ENCODE data around the gene HPD.

The HPD gene

DNA sequence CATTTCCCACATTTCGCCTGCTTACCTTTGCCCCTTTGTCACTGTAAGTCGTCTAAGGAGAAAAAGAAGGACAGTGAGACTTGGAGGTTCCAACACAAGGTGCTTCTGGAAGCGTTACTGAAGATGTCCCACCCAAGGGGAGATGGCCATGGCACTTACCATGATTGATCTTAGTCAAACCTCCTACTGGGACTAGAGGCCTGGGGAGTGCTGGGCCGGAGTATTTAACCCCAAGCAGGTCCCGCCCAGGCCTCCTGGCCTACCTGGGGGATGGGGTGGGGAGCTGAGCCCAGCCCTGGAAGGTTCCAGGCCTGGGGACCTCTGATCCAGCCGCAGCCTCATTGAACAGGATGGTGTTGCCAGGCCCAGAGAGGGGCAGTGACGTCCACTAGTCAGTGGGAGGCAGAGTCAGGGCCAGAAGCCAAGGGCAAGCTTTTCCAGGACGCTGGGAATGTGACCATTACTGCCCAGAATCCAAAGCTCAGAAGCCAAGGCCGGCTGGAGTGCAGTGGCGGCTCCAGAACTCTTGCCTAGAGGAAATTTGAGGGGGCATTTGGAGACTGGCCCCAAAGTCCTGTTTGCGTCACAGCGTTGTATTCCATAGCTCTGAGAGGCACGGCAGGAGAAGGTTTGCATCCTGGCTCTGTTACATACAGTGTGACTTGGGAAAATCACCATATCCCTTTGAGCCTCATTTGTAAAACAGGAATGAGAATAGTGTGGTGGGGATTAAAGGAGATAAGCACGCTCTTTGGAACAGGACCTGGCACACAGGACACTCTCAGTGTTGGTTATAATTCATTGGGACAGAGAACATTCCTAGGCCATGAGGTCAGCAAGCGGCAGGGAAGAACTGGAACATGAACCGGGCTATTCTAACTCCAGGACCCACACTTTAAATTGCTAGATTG, at the start of gene HPD:
HPD (minus strand) TSS at position 198 of the 911 bp plus-strand sequence; CDS start at position 162, 36 bp downstream.
- Histone ChIP-seq H3F3A (ENCODE audit: control insufficient read depth, insufficient read depth) (no peaks in the 10 kb centered on the region), H3K27me3 (ENCODE audit: control insufficient read depth, low read length) (peaks cover 9% of the 10 kb centered on the region), H3K9me2 (replicated peaks; ENCODE audit: control insufficient read depth, low read length) (no peaks in the 10 kb centered on the region), H3K36me3 (ENCODE audit: control insufficient read depth, low read length) (no peaks in the 10 kb centered on the region), H3K9me3 (ENCODE audit: control insufficient read depth, insufficient read depth, low read length) (no peaks in the 10 kb centered on the region), H3K4me1 (ENCODE audit: control insufficient read depth, low read length) (peaks cover 19% of the 10 kb centered on the region), H4K20me1 (ENCODE audit: control insufficient read depth, insufficient read depth, low read depth, low read length) (no peaks in the 10 kb centered on the region), H3K4me3 (ENCODE audit: low read length) (no peak within 1 kb of the TSS), H3K27ac (ENCODE audit: low read depth, low read length) (no peak within 1 kb of the TSS), H3K79me2 (ENCODE audit: control insufficient read depth, low read length) (no peaks in the 10 kb centered on the region), H3K4me2 (ENCODE audit: low read length) (no peak within 1 kb of the TSS)
- TF ChIP-seq EZH2phosphoT487 (IDR thresholded peaks at IDR 0.05; ENCODE audit: borderline replicate concordance, low read length) = no peak
- TF ChIP-seq, protein P1, sequence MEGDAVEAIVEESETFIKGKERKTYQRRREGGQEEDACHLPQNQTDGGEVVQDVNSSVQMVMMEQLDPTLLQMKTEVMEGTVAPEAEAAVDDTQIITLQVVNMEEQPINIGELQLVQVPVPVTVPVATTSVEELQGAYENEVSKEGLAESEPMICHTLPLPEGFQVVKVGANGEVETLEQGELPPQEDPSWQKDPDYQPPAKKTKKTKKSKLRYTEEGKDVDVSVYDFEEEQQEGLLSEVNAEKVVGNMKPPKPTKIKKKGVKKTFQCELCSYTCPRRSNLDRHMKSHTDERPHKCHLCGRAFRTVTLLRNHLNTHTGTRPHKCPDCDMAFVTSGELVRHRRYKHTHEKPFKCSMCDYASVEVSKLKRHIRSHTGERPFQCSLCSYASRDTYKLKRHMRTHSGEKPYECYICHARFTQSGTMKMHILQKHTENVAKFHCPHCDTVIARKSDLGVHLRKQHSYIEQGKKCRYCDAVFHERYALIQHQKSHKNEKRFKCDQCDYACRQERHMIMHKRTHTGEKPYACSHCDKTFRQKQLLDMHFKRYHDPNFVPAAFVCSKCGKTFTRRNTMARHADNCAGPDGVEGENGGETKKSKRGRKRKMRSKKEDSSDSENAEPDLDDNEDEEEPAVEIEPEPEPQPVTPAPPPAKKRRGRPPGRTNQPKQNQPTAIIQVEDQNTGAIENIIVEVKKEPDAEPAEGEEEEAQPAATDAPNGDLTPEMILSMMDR (IDR thresholded peaks at IDR 0.05; ENCODE audit: low read depth, low read length, poor library complexity, severe bottlenecking) = no peak

GRCh38 chr12:121905746-121906145, 47.1 kb upstream of the HPD start:
- H3K4me1 ChIP-seq (ENCODE audit: control insufficient read depth, low read length) = no peaks in the 10 kb centered on the region
- H3K79me2 ChIP-seq (ENCODE audit: control insufficient read depth, low read length) = no peaks in the 10 kb centered on the region
- no peak overlapping the region for H3K4me3 ChIP-seq (ENCODE audit: low read length)
- H3K27ac ChIP-seq (ENCODE audit: low read depth, low read length) = no peak overlapping the region
- H4K20me1 ChIP-seq (ENCODE audit: control insufficient read depth, insufficient read depth, low read depth, low read length) = no peaks in the 10 kb centered on the region
- TF ChIP-seq, protein P1 (IDR thresholded peaks at IDR 0.05; ENCODE audit: low read depth, low read length, poor library complexity, severe bottlenecking) = no peak
- no peak for TF ChIP-seq EZH2phosphoT487 (IDR thresholded peaks at IDR 0.05; ENCODE audit: borderline replicate concordance, low read length)
- H3K4me2 ChIP-seq (ENCODE audit: low read length) = no peak overlapping the region
- H3K9me3 ChIP-seq (ENCODE audit: control insufficient read depth, insufficient read depth, low read length) = no peaks in the 10 kb centered on the region
- no peaks in the 10 kb centered on the region for H3K27me3 ChIP-seq (ENCODE audit: control insufficient read depth, low read length)
- H3K36me3 ChIP-seq (ENCODE audit: control insufficient read depth, low read length) = peaks cover 64% of the 10 kb centered on the region
- no peaks in the 10 kb centered on the region for H3K9me2 ChIP-seq (replicated peaks; ENCODE audit: control insufficient read depth, low read length)
- H3F3A ChIP-seq (ENCODE audit: control insufficient read depth, insufficient read depth) = no peaks in the 10 kb centered on the region

GRCh38 chr12:121903202-121903601, 44.5 kb upstream of the HPD start:
- H3K36me3 ChIP-seq (ENCODE audit: control insufficient read depth, low read length) = peaks cover 66% of the 10 kb centered on the region
- H3K27ac ChIP-seq (ENCODE audit: low read depth, low read length) = no peak overlapping the region
- H3F3A ChIP-seq (ENCODE audit: control insufficient read depth, insufficient read depth) = no peaks in the 10 kb centered on the region
- no peak overlapping the region for H3K4me3 ChIP-seq (ENCODE audit: low read length)
- no peaks in the 10 kb centered on the region for H3K79me2 ChIP-seq (ENCODE audit: control insufficient read depth, low read length)
- H3K27me3 ChIP-seq (ENCODE audit: control insufficient read depth, low read length) = no peaks in the 10 kb centered on the region
- no peaks in the 10 kb centered on the region for H3K4me1 ChIP-seq (ENCODE audit: control insufficient read depth, low read length)
- H4K20me1 ChIP-seq (ENCODE audit: control insufficient read depth, insufficient read depth, low read depth, low read length) = no peaks in the 10 kb centered on the region
- no peak overlapping the region for H3K4me2 ChIP-seq (ENCODE audit: low read length)
- H3K9me2 ChIP-seq (replicated peaks; ENCODE audit: control insufficient read depth, low read length) = no peaks in the 10 kb centered on the region
- H3K9me3 ChIP-seq (ENCODE audit: control insufficient read depth, insufficient read depth, low read length) = no peaks in the 10 kb centered on the region
- no peak for TF ChIP-seq EZH2phosphoT487 (IDR thresholded peaks at IDR 0.05; ENCODE audit: borderline replicate concordance, low read length)
- TF ChIP-seq, protein P1 (IDR thresholded peaks at IDR 0.05; ENCODE audit: low read depth, low read length, poor library complexity, severe bottlenecking) = no peak

Measured in DOHH2 (cell line).